MM.1S (cell line): ENCODE measurements around the gene NAA80.

Experiments
- DNase-seq: peaks from one replicate; pipeline ENCODE4 v3.0.0-alpha.2; 2015
- H2AFZ ChIP-seq: fragments of 300-600 bp; sonication (generic); 2 replicates; pipeline ENCODE4 v1.6.0; 2016; ENCODE audit warnings: antibody characterized with exemption, low read length
- H3F3A ChIP-seq: fragments of 300-600 bp; sonication (generic); 2 replicates; pipeline ENCODE4 v1.6.1; 2016; ENCODE audit warnings: mild to moderate bottlenecking, antibody characterized with exemption, low read length, moderate library complexity, mixed read lengths; ENCODE audit not compliant: insufficient read depth
- H3K27ac ChIP-seq: fragments of 300-600 bp; sonication (generic); 2 replicates; pipeline ENCODE4 v1.5.1; 2016; ENCODE audit warnings: mild to moderate bottlenecking, low read length
- H3K27me3 ChIP-seq: fragments of 300-600 bp; sonication (generic); replicated peaks from 2 replicates; pipeline ENCODE4 v1.6.0; 2016; ENCODE audit warnings: low read length; ENCODE audit not compliant: insufficient read depth
- H3K36me3 ChIP-seq: fragments of 300-600 bp; sonication (generic); replicated peaks from 2 replicates; pipeline ENCODE4 v1.6.1; 2016; ENCODE audit warnings: mild to moderate bottlenecking, low read length, mixed read lengths; ENCODE audit not compliant: insufficient read depth
- H3K4me1 ChIP-seq: fragments of 300-600 bp; sonication (generic); 2 replicates; pipeline ENCODE4 v1.6.1; 2016; ENCODE audit warnings: low read length, mixed read lengths
- H3K4me2 ChIP-seq: fragments of 300-600 bp; sonication (generic); 2 replicates; pipeline ENCODE4 v1.6.0; 2016; ENCODE audit warnings: low read depth, low read length
- H3K4me3 ChIP-seq: fragments of 300-600 bp; sonication (generic); 2 replicates; pipeline ENCODE4 v1.5.1; 2016; ENCODE audit warnings: low read length, mixed read lengths
- H3K79me2 ChIP-seq: fragments of 300-600 bp; sonication (generic); 2 replicates; pipeline ENCODE4 v1.6.1; 2016; ENCODE audit warnings: mixed run types, low read length, mixed read lengths
- H3K9ac ChIP-seq: fragments of 300-600 bp; sonication (generic); 2 replicates; pipeline ENCODE4 v1.6.1; 2016; ENCODE audit warnings: low read length, mixed read lengths
- H3K9me2 ChIP-seq: fragments of 300-600 bp; sonication (generic); replicated peaks from 2 replicates; pipeline ENCODE4 v1.6.1; 2016; ENCODE audit warnings: mild to moderate bottlenecking, low read length, mixed read lengths; ENCODE audit not compliant: insufficient read depth
- H3K9me3 ChIP-seq: fragments of 300-600 bp; sonication (generic); replicated peaks from 2 replicates; pipeline ENCODE4 v1.6.1; 2016; ENCODE audit warnings: mild to moderate bottlenecking, low read length, mixed read lengths; ENCODE audit not compliant: insufficient read depth
- H4K20me1 ChIP-seq: fragments of 300-600 bp; sonication (generic); 2 replicates; pipeline ENCODE4 v1.6.1; 2016; ENCODE audit warnings: mild to moderate bottlenecking, low read length, moderate library complexity, mixed read lengths; ENCODE audit not compliant: insufficient read depth
- CTCF ChIP-seq: fragments of 300-600 bp; sonication (generic); IDR thresholded peaks from 2 replicates; pipeline ENCODE4 v1.5.1; 2016; ENCODE audit warnings: antibody characterized with exemption, low read length, mixed read lengths
- EZH2 ChIP-seq: fragments of 300-600 bp; sonication (generic); optimal IDR thresholded peaks from 2 replicates; pipeline ENCODE3; 2017; ENCODE audit warnings: low read depth, mild to moderate bottlenecking, antibody characterized with exemption, low read length, mixed read lengths
- EZH2phosphoT487 ChIP-seq: fragments of 300-600 bp; sonication (generic); IDR thresholded peaks from 2 replicates; pipeline ENCODE4 v1.6.1; 2018; ENCODE audit warnings: antibody characterized with exemption, low read length

NAA80 gene

GRCh38 chr3:50317300-50317699 is 18.1 kb upstream of the NAA80 start:
- no peak for DNase-seq
- H3K36me3 ChIP-seq, result no peaks in the 10 kb centered on the region
- no peak overlapping the region for H3K4me2 ChIP-seq
- no peak overlapping the region for H3K27ac ChIP-seq
- 0 out of 2 replicates have a peak, but pooled peaks cover 8% of the 10 kb centered on the region for H3K4me1 ChIP-seq
- no peaks in the 10 kb centered on the region for H3K9me2 ChIP-seq
- H2AFZ ChIP-seq, result no peak overlapping the region
- H3K27me3 ChIP-seq, result no peaks in the 10 kb centered on the region
- H4K20me1 ChIP-seq, result no peaks in the 10 kb centered on the region
- no peaks in the 10 kb centered on the region for H3F3A ChIP-seq
- TF ChIP-seq EZH2 (no peak), CTCF (no peak), EZH2phosphoT487 (no peak)
- no peak overlapping the region for H3K9ac ChIP-seq
- H3K9me3 ChIP-seq, result no peaks in the 10 kb centered on the region
- peaks cover 12% of the 10 kb centered on the region; the same call in 1 of the 2 replicates for H3K79me2 ChIP-seq
- no peak overlapping the region for H3K4me3 ChIP-seq

DNA sequence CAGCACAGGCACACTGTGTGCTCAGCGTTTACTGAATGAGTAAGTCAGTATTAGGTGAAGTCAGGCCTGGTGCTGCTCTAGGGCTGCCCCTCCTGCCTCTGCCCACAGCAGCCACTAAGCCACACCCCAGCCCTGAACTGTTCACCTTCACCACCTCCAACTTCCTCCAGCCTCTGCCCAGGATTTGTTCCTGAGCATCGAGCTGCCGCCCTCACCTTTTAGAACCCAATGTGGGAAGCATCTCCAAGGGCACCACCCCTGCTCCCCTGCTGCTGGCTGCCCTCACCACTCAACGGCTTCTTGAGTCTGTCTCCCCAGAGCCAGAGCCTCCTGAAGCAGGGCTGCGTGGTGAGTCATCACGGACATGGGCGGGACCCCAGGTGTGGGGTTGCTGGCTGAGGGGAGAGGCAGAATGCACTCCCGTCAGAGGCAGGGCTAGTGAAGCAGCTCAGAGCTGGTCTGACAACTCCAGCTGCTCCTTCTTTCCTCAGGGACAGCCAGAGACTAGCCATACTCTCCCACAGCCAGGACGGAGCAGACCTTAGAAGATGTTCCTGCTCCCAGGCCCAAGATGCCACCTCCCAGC is 17.5 kb upstream of the NAA80 start:
- Histone ChIP-seq H2AFZ (no peak overlapping the region), H3K36me3 (no peaks in the 10 kb centered on the region), H3K4me2 (no peak overlapping the region), H3K27ac (0 out of 2 replicates have a peak overlapping the region, but pooled peaks have one; percentile 7), H3K27me3 (no peaks in the 10 kb centered on the region), H3K9me3 (no peaks in the 10 kb centered on the region), H3K9ac (no peak overlapping the region), H3K4me3 (no peak overlapping the region), H3F3A (no peaks in the 10 kb centered on the region), H3K79me2 (peaks cover 12% of the 10 kb centered on the region; the same call in 1 of the 2 replicates), H4K20me1 (no peaks in the 10 kb centered on the region), H3K9me2 (no peaks in the 10 kb centered on the region), H3K4me1 (0 out of 2 replicates have a peak, but pooled peaks cover 8% of the 10 kb centered on the region)
- TF ChIP-seq EZH2 (no peak), CTCF (no peak), EZH2phosphoT487 (no peak)
- DNase-seq, result no peak

- Histone ChIP-seq H3K27ac (no peak overlapping the region), H3K4me3 (no peak overlapping the region), H3K79me2 (peaks cover 4% of the 10 kb centered on the region; the same call in 1 of the 2 replicates), H3K9me3 (no peaks in the 10 kb centered on the region), H3K36me3 (no peaks in the 10 kb centered on the region), H4K20me1 (no peaks in the 10 kb centered on the region), H3F3A (no peaks in the 10 kb centered on the region), H3K9ac (no peak overlapping the region), H2AFZ (no peak overlapping the region), H3K4me1 (0 out of 2 replicates have a peak, but pooled peaks cover 5% of the 10 kb centered on the region), H3K27me3 (no peaks in the 10 kb centered on the region), H3K4me2 (no peak overlapping the region), H3K9me2 (no peaks in the 10 kb centered on the region)
- no peak for TF ChIP-seq EZH2
- TF ChIP-seq EZH2phosphoT487, result no peak
- no peak for TF ChIP-seq CTCF
- no peak for DNase-seq
Observed at GRCh38 chr3:50314816-50315215, 15.6 kb upstream of the NAA80 start.
